Upper lobe of left lung (tissue), 6 donors: ENCODE data around the gene GPR176. TPM values are rescaled to one million over a fixed set of nuclear protein-coding genes. Genes with fewer than 3 reads are reported as not detected.
A peak's percentile ranks its signal among the peaks of the same experiment; 100 is the strongest.

Experiments used
- ATAC-seq, 2 donors: fragments of 200-7000 bp; cut with Tn5 transposase; one replicate each; pipeline ENCODE4 v1.9.1; 2022; ENCODE audit warnings: mild to moderate bottlenecking in 2 of 2, moderate library complexity in 2 of 2; ENCODE audit not compliant: low FRiP score in 2 of 2
- DNase-seq, 2 donors: peaks; one replicate each; pipeline ENCODE4 v3.0.0-alpha.2; 2019 to 2020
- H3K27ac ChIP-seq, 4 donors: fragments of 200-600 bp; sonication (generic); one replicate each; pipeline ENCODE4 v1.5.1; 2016 to 2019
- H3K27me3 ChIP-seq, 4 donors: fragments of 200-600 bp; sonication (generic); one replicate each; pipeline ENCODE4 v1.5.1; 2017 to 2019
- H3K36me3 ChIP-seq, 4 donors: fragments of 200-600 bp; sonication (generic); one replicate each; pipeline ENCODE4 v1.5.1; 2016 to 2019
- H3K4me1 ChIP-seq, 4 donors: fragments of 200-600 bp; sonication (generic); one replicate each; pipeline ENCODE4 v1.5.1; 2018 to 2019
- H3K4me3 ChIP-seq, 4 donors: fragments of 200-600 bp; sonication (generic); one replicate each; pipeline ENCODE4 v1.5.1; 2017 to 2019; ENCODE audit warnings: mild to moderate bottlenecking in 2 of 4, moderate library complexity in 1 of 4
- H3K9me3 ChIP-seq, 4 donors: fragments of 200-600 bp; sonication (generic); one replicate each; pipeline ENCODE4 v1.5.1; 2018 to 2019
- CTCF ChIP-seq, 6 experiments: fragments of 450-650 bp in 4 of 6; fragments of 200-600 bp in 2 of 6; sonication (generic) in 2 of 6; IDR thresholded peaks; one replicate each; pipeline ENCODE4 v1.5.1; 2016 to 2019; ENCODE audit warnings: antibody characterized with exemption in 6 of 6
- EP300 ChIP-seq, 4 donors: sonication (generic); formaldehyde crosslinking; IDR thresholded peaks; one replicate each; pipeline ENCODE4 v1.5.1; 2017; ENCODE audit warnings: antibody characterized with exemption in 4 of 4, control low read depth in 2 of 4
- POLR2A ChIP-seq, 4 donors: fragments of 450-650 bp; IDR thresholded peaks; one replicate each; pipeline ENCODE4 v1.5.1; 2016 to 2017; ENCODE audit warnings: antibody characterized with exemption in 4 of 4, mild to moderate bottlenecking in 2 of 4
- POLR2AphosphoS5 ChIP-seq, 2 donors: sonication (generic); formaldehyde crosslinking; IDR thresholded peaks; one replicate each; pipeline ENCODE4 v1.5.1; 2017; ENCODE audit warnings: antibody characterized with exemption in 2 of 2
- WGBS, 2 donors: methylation state at CpG; one replicate each; pipeline ENCODE4 v1.1.5; 2017 to 2018; 5-methylcytosine and 5-hydroxymethylcytosine counted together
- total RNA-seq, 6 donors: library from RNA; depleted of rRNA in 4 of 6; stranded (reverse); fragments of >200 nt in 4 of 6; gene quantifications; one replicate each; pipeline versions ENCODE4 v1.1.0 to v1.2.1, GENCODE V29; 2016 to 2021
- donor health status: DM: no; HTN: no; CAD: no; lungs with moderate emphysema.
- donor health status: DM: no; HTN: yes; CAD: no; lungs with severe emphysema.

The GPR176 gene
- total RNA-seq, 6 donors from 2014 or later, result 1.4 to 12.0 (median 4.9) TPM

- Histone ChIP-seq H3K27ac (no peak overlapping the region), H3K4me3 (no peak overlapping the region), H3K4me1 (peaks cover 0 to 6% (median 5%) of the 10 kb centered on the region in 4 donors), H3K27me3 (no peaks in the 10 kb centered on the region), H3K36me3 (peaks cover 12 to 73% (median 22%) of the 10 kb centered on the region in 4 donors), H3K9me3 (no peaks in the 10 kb centered on the region)
- ATAC-seq (no peak), DNase-seq (no peak)
- TF ChIP-seq POLR2A (IDR thresholded peaks at IDR 0.05) (no peak), POLR2AphosphoS5 (IDR thresholded peaks at IDR 0.05) (no peak), EP300 (IDR thresholded peaks at IDR 0.05) (no peak), CTCF (IDR thresholded peaks at IDR 0.05) (no peak)
- WGBS, 2 donors, result 74 to 93% methylated on average over 2 of the region's 2 CpGs
These were observed 43.7 kb upstream of the GPR176 start for GRCh38 chr15:39963786-39964185.

- WGBS, 2 donors, result 83 to 86% methylated on average over 1 of the region's 1 CpG
- Histone ChIP-seq H3K27me3 (no peaks in the 10 kb centered on the region), H3K27ac (no peak overlapping the region), H3K9me3 (no peaks in the 10 kb centered on the region), H3K4me1 (no peaks in the 10 kb centered on the region), H3K36me3 (peaks cover 24 to 81% (median 31%) of the 10 kb centered on the region in 4 donors), H3K4me3 (no peak overlapping the region)
- ATAC-seq (no peak), DNase-seq (no peak)
- TF ChIP-seq POLR2AphosphoS5 (IDR thresholded peaks at IDR 0.05) (no peak), EP300 (IDR thresholded peaks at IDR 0.05) (no peak), POLR2A (IDR thresholded peaks at IDR 0.05) (no peak), CTCF (IDR thresholded peaks at IDR 0.05) (no peak)
These were observed 41.0 kb upstream of the GPR176 start for GRCh38 chr15:39961051-39961450.

- Histone ChIP-seq H3K27ac (no peak overlapping the region), H3K4me1 (no peaks in the 10 kb centered on the region), H3K4me3 (no peak overlapping the region), H3K36me3 (peaks cover 25 to 81% (median 33%) of the 10 kb centered on the region in 4 donors), H3K9me3 (no peaks in the 10 kb centered on the region), H3K27me3 (no peaks in the 10 kb centered on the region)
- ATAC-seq (peak; percentile 43 to 63), DNase-seq (no peak)
- no peak for TF ChIP-seq POLR2AphosphoS5 (IDR thresholded peaks at IDR 0.05)
- TF ChIP-seq EP300 (IDR thresholded peaks at IDR 0.05), result no peak
- TF ChIP-seq CTCF (IDR thresholded peaks at IDR 0.05), result no peak
- TF ChIP-seq POLR2A (IDR thresholded peaks at IDR 0.05), result no peak
- 64 to 68% methylated on average over 3 of the region's 3 CpGs for WGBS, 2 donors
These were observed 40.3 kb upstream of the GPR176 start for GRCh38 chr15:39960411-39960810.

- Histone ChIP-seq H3K4me3 (no peak overlapping the region), H3K27me3 (no peaks in the 10 kb centered on the region), H3K9me3 (no peaks in the 10 kb centered on the region), H3K4me1 (no peaks in the 10 kb centered on the region), H3K27ac (no peak overlapping the region), H3K36me3 (peaks cover 31 to 88% (median 40%) of the 10 kb centered on the region in 4 donors)
- WGBS, 2 donors, result 80 to 87% methylated on average over 1 of the region's 1 CpG
- ATAC-seq (no peak), DNase-seq (no peak)
- TF ChIP-seq CTCF (IDR thresholded peaks at IDR 0.05) (no peak), EP300 (IDR thresholded peaks at IDR 0.05) (no peak), POLR2A (IDR thresholded peaks at IDR 0.05) (no peak), POLR2AphosphoS5 (IDR thresholded peaks at IDR 0.05) (no peak)
These were observed 39.3 kb upstream of the GPR176 start for GRCh38 chr15:39959411-39959810.

GRCh38 chr15:39957481-39957880 lies 37.4 kb upstream of the GPR176 start:
- Histone ChIP-seq H3K36me3 (peaks cover 33 to 90% (median 42%) of the 10 kb centered on the region in 4 donors), H3K27ac (no peak overlapping the region), H3K4me1 (no peaks in the 10 kb centered on the region), H3K27me3 (no peaks in the 10 kb centered on the region), H3K9me3 (no peaks in the 10 kb centered on the region), H3K4me3 (no peak overlapping the region)
- 57 to 67% methylated on average over 1 of the region's 1 CpG for WGBS, 2 donors
- ATAC-seq, result no peak
- TF ChIP-seq POLR2A (IDR thresholded peaks at IDR 0.05), result no peak
- no peak for TF ChIP-seq EP300 (IDR thresholded peaks at IDR 0.05)
- TF ChIP-seq CTCF (IDR thresholded peaks at IDR 0.05), result no peak
- TF ChIP-seq POLR2AphosphoS5 (IDR thresholded peaks at IDR 0.05), result no peak
- DNase-seq, result no peak
